Measurements from ENCODE around the gene JARID2. TPM values are rescaled to one million over a fixed set of nuclear protein-coding genes. Genes with fewer than 3 reads are reported as not detected.

Gene JARID2
- total RNA-seq, 1 experiment from 2014 or later: 180 TPM

DNA sequence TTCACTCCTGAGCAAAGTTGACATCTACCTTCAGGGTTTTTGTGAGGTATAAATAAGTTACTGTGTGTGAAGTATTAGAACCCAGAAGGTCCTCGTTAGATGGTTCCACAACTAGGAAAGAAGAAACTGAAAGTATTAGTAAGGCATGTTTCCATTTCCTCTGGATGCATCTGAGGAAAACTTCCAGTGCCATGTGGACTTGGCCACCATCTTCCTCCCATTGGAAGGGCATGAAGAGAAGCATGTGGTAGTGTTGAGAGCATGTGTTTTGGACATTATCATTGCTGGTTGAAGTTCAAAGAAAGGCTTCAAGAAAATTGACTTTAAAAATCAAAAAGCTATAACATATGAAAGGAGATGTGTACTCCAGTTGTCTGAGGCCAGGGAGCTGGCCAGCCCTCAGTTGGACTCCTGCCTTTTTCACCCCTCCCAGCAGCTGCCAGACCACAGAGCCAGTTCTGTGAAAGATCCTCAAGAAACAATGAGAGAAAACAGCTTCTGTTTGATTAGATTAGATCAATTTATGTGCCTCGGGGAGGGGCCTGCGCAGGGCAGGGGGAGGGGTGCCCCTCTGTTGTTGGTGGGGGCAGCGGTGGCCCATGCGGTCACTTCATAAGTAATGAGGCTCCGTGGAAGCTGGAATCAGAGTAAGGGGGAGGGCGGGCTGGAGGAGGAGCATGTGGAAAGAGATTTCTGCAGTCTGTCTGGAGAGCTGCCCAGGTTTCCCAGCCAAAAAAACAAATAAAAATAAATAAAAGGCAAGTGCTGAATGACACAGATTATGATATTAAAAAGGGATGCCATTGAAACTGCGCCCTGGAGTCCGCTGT is 154.0 kb downstream of the JARID2 start:
- H3K27me3 Mint-ChIP-seq (ENCODE audit: low read depth): no peaks in the 10 kb centered on the region
- TF ChIP-seq, protein P1, sequence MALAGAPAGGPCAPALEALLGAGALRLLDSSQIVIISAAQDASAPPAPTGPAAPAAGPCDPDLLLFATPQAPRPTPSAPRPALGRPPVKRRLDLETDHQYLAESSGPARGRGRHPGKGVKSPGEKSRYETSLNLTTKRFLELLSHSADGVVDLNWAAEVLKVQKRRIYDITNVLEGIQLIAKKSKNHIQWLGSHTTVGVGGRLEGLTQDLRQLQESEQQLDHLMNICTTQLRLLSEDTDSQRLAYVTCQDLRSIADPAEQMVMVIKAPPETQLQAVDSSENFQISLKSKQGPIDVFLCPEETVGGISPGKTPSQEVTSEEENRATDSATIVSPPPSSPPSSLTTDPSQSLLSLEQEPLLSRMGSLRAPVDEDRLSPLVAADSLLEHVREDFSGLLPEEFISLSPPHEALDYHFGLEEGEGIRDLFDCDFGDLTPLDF (CRISPR knock-in tag; IDR thresholded peaks at IDR 0.05): no peak
- TF ChIP-seq ZNF317 (CRISPR knock-in tag; IDR thresholded peaks at IDR 0.05; ENCODE audit: borderline replicate concordance, low read depth) (no peak), CBFB (CRISPR knock-in tag; IDR thresholded peaks at IDR 0.05; ENCODE audit: low read depth) (no peak), FOXJ3 (CRISPR knock-in tag; IDR thresholded peaks at IDR 0.05; ENCODE audit: borderline replicate concordance) (no peak), CREM (CRISPR knock-in tag; IDR thresholded peaks at IDR 0.05) (no peak), NFATC4 (CRISPR knock-in tag; IDR thresholded peaks at IDR 0.05) (no peak), JAZF1 (CRISPR knock-in tag; IDR thresholded peaks at IDR 0.05) (no peak), SOX15 (CRISPR knock-in tag; IDR thresholded peaks at IDR 0.05) (no peak), ZBTB21 (CRISPR knock-in tag; IDR thresholded peaks at IDR 0.05; ENCODE audit: borderline replicate concordance) (no peak)
- TF ChIP-seq, protein P2, sequence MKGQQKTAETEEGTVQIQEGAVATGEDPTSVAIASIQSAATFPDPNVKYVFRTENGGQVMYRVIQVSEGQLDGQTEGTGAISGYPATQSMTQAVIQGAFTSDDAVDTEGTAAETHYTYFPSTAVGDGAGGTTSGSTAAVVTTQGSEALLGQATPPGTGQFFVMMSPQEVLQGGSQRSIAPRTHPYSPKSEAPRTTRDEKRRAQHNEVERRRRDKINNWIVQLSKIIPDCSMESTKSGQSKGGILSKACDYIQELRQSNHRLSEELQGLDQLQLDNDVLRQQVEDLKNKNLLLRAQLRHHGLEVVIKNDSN (CRISPR knock-in tag; IDR thresholded peaks at IDR 0.05): no peak
- TF ChIP-seq, protein P3, sequence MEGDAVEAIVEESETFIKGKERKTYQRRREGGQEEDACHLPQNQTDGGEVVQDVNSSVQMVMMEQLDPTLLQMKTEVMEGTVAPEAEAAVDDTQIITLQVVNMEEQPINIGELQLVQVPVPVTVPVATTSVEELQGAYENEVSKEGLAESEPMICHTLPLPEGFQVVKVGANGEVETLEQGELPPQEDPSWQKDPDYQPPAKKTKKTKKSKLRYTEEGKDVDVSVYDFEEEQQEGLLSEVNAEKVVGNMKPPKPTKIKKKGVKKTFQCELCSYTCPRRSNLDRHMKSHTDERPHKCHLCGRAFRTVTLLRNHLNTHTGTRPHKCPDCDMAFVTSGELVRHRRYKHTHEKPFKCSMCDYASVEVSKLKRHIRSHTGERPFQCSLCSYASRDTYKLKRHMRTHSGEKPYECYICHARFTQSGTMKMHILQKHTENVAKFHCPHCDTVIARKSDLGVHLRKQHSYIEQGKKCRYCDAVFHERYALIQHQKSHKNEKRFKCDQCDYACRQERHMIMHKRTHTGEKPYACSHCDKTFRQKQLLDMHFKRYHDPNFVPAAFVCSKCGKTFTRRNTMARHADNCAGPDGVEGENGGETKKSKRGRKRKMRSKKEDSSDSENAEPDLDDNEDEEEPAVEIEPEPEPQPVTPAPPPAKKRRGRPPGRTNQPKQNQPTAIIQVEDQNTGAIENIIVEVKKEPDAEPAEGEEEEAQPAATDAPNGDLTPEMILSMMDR (IDR thresholded peaks at IDR 0.05): no peak
- TF ChIP-seq, protein P4, sequence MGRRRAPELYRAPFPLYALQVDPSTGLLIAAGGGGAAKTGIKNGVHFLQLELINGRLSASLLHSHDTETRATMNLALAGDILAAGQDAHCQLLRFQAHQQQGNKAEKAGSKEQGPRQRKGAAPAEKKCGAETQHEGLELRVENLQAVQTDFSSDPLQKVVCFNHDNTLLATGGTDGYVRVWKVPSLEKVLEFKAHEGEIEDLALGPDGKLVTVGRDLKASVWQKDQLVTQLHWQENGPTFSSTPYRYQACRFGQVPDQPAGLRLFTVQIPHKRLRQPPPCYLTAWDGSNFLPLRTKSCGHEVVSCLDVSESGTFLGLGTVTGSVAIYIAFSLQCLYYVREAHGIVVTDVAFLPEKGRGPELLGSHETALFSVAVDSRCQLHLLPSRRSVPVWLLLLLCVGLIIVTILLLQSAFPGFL (CRISPR knock-in tag; IDR thresholded peaks at IDR 0.05; ENCODE audit: borderline replicate concordance): no peak
- CTCF ChIA-PET: interaction anchor here (0.6 to 1.4 kb wide), 4 partner anchors 10 to 78 kb away, joined by 3 to 5 read pairs (median 3); no protein-coding TSS in a partner anchor
- peak; percentile 20 for ATAC-seq
- POLR2A ChIA-PET: no interaction called here
- no peak for DNase-seq (ENCODE audit: low spot score)
- no peaks in the 10 kb centered on the region for H3K36me3 Mint-ChIP-seq
- peaks cover 91% of the 10 kb centered on the region for H3K4me1 Mint-ChIP-seq
- H3K27ac Mint-ChIP-seq: peak overlapping the region; percentile 69; the same call in 1 of the 2 replicates
- H3K9me3 Mint-ChIP-seq: no peaks in the 10 kb centered on the region
- peak overlapping the region; percentile 52 for H3K4me3 Mint-ChIP-seq

DNA sequence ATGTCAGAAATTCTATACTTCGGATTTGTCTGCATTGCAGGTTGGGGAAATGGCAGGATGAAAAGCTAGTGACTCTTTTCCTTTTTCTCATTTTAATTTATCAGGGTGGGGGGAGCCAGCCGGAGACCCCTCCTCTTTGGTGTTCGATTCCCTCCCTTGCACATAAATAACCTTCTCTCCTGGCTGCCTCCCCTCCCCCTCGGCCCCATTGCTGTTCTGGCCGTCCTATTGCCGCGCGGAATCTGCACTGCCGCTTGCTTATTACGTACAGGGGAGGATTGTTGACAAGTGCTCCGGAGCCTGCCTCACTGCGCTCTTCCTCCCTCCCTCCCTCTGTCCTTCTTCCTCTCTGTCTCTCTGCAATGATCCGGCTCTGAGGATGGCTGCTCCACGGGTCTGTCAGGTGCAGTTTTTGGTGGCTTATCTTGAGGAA is 154.7 kb downstream of the JARID2 start:
- peak overlapping the region; percentile 53; the same call in 1 of the 2 replicates for H3K27ac Mint-ChIP-seq
- POLR2A ChIA-PET: no interaction called here

More for the DNA sequence above, 154.7 kb downstream of the JARID2 start:
- Mint-ChIP-seq H3K9me3 (no peaks in the 10 kb centered on the region), H3K36me3 (no peaks in the 10 kb centered on the region), H3K4me1 (peaks cover 91% of the 10 kb centered on the region), H3K27me3 (ENCODE audit: low read depth) (no peaks in the 10 kb centered on the region), H3K4me3 (peak overlapping the region; percentile 52)
- ATAC-seq (peak; percentile 47), DNase-seq (ENCODE audit: low spot score) (peak; percentile 42)
- CTCF ChIA-PET: interaction anchor here (0.6 to 1.4 kb wide), 3 partner anchors 11 to 77 kb away, joined by 3 to 5 read pairs (median 3); no protein-coding TSS in a partner anchor
- TF ChIP-seq ATF1 (CRISPR knock-in tag; IDR thresholded peaks at IDR 0.05): no peak
- TF ChIP-seq, protein P5, sequence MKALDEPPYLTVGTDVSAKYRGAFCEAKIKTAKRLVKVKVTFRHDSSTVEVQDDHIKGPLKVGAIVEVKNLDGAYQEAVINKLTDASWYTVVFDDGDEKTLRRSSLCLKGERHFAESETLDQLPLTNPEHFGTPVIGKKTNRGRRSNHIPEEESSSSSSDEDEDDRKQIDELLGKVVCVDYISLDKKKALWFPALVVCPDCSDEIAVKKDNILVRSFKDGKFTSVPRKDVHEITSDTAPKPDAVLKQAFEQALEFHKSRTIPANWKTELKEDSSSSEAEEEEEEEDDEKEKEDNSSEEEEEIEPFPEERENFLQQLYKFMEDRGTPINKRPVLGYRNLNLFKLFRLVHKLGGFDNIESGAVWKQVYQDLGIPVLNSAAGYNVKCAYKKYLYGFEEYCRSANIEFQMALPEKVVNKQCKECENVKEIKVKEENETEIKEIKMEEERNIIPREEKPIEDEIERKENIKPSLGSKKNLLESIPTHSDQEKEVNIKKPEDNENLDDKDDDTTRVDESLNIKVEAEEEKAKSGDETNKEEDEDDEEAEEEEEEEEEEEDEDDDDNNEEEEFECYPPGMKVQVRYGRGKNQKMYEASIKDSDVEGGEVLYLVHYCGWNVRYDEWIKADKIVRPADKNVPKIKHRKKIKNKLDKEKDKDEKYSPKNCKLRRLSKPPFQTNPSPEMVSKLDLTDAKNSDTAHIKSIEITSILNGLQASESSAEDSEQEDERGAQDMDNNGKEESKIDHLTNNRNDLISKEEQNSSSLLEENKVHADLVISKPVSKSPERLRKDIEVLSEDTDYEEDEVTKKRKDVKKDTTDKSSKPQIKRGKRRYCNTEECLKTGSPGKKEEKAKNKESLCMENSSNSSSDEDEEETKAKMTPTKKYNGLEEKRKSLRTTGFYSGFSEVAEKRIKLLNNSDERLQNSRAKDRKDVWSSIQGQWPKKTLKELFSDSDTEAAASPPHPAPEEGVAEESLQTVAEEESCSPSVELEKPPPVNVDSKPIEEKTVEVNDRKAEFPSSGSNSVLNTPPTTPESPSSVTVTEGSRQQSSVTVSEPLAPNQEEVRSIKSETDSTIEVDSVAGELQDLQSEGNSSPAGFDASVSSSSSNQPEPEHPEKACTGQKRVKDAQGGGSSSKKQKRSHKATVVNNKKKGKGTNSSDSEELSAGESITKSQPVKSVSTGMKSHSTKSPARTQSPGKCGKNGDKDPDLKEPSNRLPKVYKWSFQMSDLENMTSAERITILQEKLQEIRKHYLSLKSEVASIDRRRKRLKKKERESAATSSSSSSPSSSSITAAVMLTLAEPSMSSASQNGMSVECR (CRISPR knock-in tag; IDR thresholded peaks at IDR 0.05; ENCODE audit: borderline replicate concordance): no peak
- TF ChIP-seq ESRRA (CRISPR knock-in tag; IDR thresholded peaks at IDR 0.05; ENCODE audit: borderline replicate concordance): no peak
- TF ChIP-seq GTF2I (CRISPR knock-in tag; conservative IDR thresholded peaks at IDR 0.05): no peak
- TF ChIP-seq NFATC4 (CRISPR knock-in tag; IDR thresholded peaks at IDR 0.05): no peak
- TF ChIP-seq TEAD4 (CRISPR knock-in tag; IDR thresholded peaks at IDR 0.05): no peak
- TF ChIP-seq, protein P6, sequence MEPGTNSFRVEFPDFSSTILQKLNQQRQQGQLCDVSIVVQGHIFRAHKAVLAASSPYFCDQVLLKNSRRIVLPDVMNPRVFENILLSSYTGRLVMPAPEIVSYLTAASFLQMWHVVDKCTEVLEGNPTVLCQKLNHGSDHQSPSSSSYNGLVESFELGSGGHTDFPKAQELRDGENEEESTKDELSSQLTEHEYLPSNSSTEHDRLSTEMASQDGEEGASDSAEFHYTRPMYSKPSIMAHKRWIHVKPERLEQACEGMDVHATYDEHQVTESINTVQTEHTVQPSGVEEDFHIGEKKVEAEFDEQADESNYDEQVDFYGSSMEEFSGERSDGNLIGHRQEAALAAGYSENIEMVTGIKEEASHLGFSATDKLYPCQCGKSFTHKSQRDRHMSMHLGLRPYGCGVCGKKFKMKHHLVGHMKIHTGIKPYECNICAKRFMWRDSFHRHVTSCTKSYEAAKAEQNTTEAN (CRISPR knock-in tag; IDR thresholded peaks at IDR 0.05): no peak
- TF ChIP-seq, protein P7, sequence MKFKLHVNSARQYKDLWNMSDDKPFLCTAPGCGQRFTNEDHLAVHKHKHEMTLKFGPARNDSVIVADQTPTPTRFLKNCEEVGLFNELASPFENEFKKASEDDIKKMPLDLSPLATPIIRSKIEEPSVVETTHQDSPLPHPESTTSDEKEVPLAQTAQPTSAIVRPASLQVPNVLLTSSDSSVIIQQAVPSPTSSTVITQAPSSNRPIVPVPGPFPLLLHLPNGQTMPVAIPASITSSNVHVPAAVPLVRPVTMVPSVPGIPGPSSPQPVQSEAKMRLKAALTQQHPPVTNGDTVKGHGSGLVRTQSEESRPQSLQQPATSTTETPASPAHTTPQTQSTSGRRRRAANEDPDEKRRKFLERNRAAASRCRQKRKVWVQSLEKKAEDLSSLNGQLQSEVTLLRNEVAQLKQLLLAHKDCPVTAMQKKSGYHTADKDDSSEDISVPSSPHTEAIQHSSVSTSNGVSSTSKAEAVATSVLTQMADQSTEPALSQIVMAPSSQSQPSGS (CRISPR knock-in tag; IDR thresholded peaks at IDR 0.05; ENCODE audit: borderline replicate concordance, low read depth): no peak
- TF ChIP-seq NR1H2 (CRISPR knock-in tag; IDR thresholded peaks at IDR 0.05): no peak
- TF ChIP-seq RORB (CRISPR knock-in tag; IDR thresholded peaks at IDR 0.05): no peak

All from WTC11 (cell line).